Measurements from ENCODE around the gene TCF3.

Gene TCF3

GRCh38 chr19:1567116-1567847, 85.1 kb downstream of the TCF3 start:
- DNase-seq (ENCODE audit: low read depth in 3 of 3), result no peak

- no peak for DNase-seq (ENCODE audit: low read depth in 3 of 3)
Observed at GRCh38 chr19:1566392-1567115, 85.9 kb downstream of the TCF3 start.

- no peak for DNase-seq (ENCODE audit: low read depth in 3 of 3)
Observed at GRCh38 chr19:1563251-1563650, 89.2 kb downstream of the TCF3 start.

GRCh38 chr19:1561236-1561842, 91.1 kb downstream of the TCF3 start:
- DNase-seq (ENCODE audit: low read depth in 3 of 3), result no peak

- DNase-seq (ENCODE audit: low read depth in 3 of 3), result no peak
Observed at GRCh38 chr19:1560286-1560882, 92.0 kb downstream of the TCF3 start.

Measured in stimulated activated CD4-positive, alpha-beta T cell treated with anti-CD3 and anti-CD28 coated beads, TNF-alpha, amount 100 ng/mL, for 24 hours (primary cell).